Activated CD4-positive, CD25-positive, alpha-beta regulatory T cell (primary cell): ENCODE measurements around the gene MAPT.
"Not testable (repeated sequence)": the region's sequence is repeated elsewhere in the genome, so short reads cannot be mapped to it uniquely, and the experiment has no call there.

Experiments
- DNase-seq, 4 experiments: peaks; one replicate each; lab custom pipeline; 2025; lab: John Stamatoyannopoulos, UW

MAPT gene

DNA sequence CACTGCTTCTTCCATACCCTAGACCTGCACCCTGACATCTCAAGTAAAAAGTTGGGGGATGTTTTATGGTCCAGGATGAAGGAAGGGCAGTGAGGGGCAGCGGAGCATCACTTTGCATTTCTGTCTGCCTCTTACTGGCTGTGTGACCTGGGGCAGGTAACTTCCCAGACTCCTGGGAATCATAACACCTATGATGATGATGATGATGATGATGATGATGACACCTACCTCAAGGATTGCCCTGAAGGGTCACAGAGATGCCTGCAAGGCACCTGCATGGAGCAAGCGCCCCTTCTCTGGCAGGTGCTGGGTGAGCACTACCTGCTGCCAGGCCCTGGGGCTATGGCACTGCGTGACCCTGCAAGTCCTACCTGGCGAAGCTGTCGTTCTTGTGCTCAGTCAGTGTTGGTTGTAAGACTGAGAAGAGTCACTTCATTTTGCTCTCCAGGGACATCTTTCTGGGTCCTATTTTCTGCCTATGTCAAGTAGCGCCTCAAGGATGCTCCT lies 58.5 kb downstream of the MAPT start:
- no peak for DNase-seq

- no peak for DNase-seq
Observed at GRCh38 chr17:45953561-45953960, 59.2 kb downstream of the MAPT start.

GRCh38 chr17:45954914-45955313 lies 60.6 kb downstream of the MAPT start:
- no peak for DNase-seq

GRCh38 chr17:45955326-45955725 lies 61.0 kb downstream of the MAPT start:
- DNase-seq, result no peak

- DNase-seq, result no peak
Observed at GRCh38 chr17:45956090-45956489, 61.7 kb downstream of the MAPT start.

DNA sequence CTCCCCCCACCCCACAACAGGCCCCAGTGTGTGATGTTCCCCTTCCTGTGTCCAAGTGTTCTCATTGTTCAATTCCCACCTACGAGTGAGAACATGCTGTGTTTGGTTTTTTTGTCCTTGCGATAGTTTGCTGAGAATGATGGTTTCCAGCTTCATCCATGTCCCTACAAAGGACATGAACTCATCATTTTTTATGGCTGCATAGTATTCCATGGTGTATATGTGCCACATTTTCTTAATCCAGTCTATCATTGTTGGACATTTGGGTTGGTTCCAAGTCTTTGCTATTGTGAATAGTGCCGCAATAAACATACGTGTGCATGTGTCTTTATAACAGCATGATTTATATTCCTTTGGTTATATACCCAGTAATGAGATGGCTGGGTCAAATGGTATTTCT lies 62.4 kb downstream of the MAPT start:
- not testable (repeated sequence) for DNase-seq

- DNase-seq, result no peak
Observed at GRCh38 chr17:45958307-45958706, 64.0 kb downstream of the MAPT start.

DNA sequence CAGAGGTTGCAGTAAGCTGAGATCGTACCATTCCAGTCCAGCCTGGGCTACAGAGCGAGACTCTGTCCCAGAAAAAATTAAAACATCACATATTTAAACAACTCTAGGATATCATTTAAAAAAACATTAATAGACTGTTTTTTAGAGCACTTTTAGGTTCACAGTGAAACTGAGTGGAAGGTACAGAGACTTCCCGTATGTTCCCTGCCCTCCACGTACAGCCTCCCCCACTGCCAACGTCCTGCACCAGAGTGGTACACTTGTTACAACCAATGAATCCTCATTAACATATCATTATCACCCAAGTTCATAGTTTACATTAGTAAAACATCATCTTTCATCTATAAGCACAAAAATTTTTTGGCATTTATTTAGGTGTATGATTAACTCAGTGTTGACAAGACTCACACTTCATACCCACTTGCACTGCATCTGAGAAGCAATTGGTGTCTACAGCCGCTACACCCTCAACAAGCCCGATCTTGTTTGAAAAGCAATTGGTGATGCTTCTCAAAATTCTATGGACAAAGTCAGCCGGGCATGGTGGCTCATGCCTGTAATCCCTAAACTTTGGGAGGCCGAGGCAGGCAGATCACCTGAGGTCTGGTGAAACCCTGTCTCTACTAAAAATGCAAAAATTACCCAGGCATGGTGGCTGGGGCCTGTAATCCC lies 64.8 kb downstream of the MAPT start:
- no peak for DNase-seq

GRCh38 chr17:45960311-45960710 lies 66.0 kb downstream of the MAPT start:
- DNase-seq, result no peak

DNA sequence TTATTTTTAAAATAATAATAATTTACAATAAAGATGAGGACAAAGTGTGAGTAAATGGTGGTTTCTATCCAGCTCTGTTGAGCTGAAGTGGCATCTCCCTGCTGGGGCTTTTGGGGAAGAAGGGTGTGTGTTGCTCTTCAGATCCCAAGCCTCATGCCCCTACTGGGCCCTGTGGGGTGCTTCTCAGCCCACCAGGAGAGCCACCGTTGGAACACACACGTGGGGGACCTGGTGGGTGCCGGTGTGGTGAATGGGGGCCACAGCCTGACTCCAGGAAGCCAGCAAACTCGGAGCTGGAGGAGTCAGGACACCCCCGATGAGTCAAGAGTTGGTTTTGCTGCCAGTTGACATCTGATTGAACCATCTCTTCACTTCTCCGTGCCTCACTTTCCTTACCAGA lies 66.9 kb downstream of the MAPT start:
- DNase-seq, result no peak

DNA sequence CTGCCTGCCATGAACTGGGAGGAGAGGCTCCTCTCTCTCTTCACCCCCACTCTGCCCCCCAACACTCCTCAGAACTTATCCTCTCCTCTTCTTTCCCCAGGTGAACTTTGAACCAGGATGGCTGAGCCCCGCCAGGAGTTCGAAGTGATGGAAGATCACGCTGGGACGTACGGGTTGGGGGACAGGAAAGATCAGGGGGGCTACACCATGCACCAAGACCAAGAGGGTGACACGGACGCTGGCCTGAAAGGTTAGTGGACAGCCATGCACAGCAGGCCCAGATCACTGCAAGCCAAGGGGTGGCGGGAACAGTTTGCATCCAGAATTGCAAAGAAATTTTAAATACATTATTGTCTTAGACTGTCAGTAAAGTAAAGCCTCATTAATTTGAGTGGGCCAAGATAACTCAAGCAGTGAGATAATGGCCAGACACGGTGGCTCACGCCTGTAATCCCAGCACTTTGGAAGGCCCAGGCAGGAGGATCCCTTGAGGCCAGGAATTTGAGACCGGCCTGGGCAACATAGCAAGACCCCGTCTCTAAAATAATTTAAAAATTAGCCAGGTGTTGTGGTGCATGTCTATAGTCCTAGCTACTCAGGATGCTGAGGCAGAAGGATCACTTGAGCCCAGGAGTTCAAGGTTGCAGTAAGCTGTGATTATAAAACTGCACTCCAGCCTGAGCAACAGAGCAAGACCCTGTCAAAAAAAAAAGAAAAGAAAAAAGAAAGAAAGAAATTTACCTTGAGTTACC lies 68.0 kb downstream of the MAPT start:
- DNase-seq, result no peak

DNA sequence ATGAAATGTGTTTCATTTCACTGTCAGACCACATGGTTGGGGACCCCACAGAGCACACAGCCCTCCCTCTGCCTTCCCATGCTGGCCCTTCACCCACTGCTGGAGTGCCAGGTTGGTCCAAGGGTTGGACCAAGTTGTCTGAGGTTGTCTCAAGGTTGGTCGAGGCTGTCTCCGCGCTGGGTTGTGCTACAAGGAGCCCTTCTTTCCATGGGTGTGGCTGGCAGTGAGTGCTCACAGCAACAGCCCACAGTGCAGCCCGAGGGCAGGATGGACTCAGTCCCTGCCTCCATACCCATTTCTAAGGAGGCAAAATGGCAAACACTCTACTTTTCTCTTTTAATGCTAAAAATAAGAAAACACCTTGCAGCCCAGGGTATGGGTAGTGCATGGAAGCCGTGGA lies 68.9 kb downstream of the MAPT start:
- DNase-seq, result no peak

DNA sequence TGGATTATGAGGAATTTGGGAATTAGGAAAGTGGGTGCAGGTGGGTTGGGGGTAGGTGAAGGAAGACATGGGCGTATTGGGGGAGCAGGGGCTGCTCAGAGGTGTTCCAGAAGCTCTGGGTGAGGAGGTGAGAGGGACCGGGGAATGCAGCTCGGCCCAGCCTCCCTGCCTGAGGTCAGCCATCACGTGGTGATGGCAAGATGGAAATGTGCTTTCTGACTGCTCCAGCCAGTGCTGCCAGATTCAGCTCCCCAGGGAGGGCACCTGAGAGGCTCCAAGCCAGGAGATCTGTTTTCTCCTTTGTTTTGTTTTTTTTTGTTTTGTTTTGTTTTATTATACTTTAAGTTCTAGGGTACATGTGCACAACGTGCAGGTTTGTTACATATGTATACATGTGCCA lies 69.5 kb downstream of the MAPT start:
- no peak for DNase-seq

GRCh38 chr17:45964634-45965033 lies 70.3 kb downstream of the MAPT start:
- no peak for DNase-seq

DNA sequence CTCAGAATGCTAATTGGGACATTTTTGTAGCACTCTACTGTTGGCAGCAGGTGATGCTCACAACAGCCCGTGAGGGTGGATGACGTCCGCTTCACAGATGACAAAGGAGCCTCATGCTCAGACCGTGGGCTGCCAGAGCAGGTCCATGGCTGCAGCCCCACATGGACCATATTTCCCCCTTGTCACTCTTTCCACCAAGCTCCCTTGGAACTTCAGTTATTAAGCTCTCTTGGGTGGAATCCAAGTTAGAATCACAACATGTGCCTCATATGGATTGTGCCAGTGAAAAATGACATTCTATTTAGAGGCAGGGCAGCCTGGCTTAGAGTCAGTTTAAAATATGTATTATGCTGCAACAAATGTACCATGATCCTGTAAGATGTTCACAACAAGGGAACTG lies 71.5 kb downstream of the MAPT start:
- no peak for DNase-seq

GRCh38 chr17:45966606-45967280 lies 72.4 kb downstream of the MAPT start:
- no peak for DNase-seq

GRCh38 chr17:45967378-45967777 lies 73.0 kb downstream of the MAPT start:
- no peak for DNase-seq

DNA sequence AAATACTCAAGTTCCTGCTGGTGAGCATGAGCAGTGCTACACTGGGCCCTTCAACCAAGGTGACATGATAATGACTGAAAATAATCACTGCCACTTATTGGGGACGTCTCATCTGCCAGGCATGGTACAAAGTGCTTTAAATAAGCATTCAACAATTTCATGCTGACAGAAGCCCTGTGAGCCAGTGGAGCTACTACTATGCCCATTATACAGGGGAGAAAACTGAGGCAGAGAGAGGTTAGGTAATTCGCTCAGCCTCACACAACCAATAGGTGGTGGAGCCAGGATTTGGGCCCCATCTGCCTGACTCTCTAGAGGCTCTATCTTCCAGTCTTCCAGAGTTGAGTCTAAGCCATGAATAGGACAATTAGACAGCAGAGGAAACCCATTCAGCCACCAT lies 74.4 kb downstream of the MAPT start:
- DNase-seq, result no peak

- DNase-seq, result no peak
Observed at GRCh38 chr17:45969726-45970125, 75.4 kb downstream of the MAPT start.

DNA sequence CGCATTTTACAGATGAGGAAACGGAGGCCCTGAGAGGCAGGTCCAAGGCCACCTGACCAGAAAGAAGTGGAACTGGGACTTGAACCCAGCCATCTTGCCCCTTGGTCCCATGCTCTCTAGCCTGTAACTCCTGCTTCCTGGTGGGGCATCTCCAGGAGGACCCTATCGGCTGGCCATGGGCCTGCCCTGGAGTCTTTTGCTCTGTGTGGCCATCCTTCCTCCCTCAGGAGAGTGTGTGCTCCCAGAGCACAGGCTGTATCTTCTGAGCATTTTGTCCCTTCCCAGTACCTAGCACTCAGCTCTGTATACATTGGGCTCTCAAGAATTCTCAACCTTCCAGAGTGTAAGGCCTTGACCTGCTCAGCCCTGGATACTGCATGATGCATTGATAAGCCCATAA lies 76.3 kb downstream of the MAPT start:
- DNase-seq, result no peak

DNA sequence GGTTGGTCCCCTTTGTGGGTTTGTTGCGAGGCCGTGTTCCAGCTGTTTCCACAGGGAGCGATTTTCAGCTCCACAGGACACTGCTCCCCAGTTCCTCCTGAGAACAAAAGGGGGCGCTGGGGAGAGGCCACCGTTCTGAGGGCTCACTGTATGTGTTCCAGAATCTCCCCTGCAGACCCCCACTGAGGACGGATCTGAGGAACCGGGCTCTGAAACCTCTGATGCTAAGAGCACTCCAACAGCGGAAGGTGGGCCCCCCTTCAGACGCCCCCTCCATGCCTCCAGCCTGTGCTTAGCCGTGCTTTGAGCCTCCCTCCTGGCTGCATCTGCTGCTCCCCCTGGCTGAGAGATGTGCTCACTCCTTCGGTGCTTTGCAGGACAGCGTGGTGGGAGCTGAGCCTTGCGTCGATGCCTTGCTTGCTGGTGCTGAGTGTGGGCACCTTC lies 77.4 kb downstream of the MAPT start:
- DNase-seq, result no peak

GRCh38 chr17:45972531-45972930 lies 78.2 kb downstream of the MAPT start:
- DNase-seq, result no peak
